T-helper 1 cell (primary cell): ENCODE measurements around the gene PRRT3.
"Not testable (repeated sequence)": the region's sequence is repeated elsewhere in the genome, so short reads cannot be mapped to it uniquely, and the experiment has no call there.

ENCODE experiments used
- DNase-seq, 5 donors: peaks; one replicate each; pipeline ENCODE4 v3.0.0-alpha.2; 2012 to 2020

PRRT3 gene

GRCh38 chr3:9917820-9918219 is 34.4 kb downstream of the PRRT3 start:
- no peak for DNase-seq

DNA sequence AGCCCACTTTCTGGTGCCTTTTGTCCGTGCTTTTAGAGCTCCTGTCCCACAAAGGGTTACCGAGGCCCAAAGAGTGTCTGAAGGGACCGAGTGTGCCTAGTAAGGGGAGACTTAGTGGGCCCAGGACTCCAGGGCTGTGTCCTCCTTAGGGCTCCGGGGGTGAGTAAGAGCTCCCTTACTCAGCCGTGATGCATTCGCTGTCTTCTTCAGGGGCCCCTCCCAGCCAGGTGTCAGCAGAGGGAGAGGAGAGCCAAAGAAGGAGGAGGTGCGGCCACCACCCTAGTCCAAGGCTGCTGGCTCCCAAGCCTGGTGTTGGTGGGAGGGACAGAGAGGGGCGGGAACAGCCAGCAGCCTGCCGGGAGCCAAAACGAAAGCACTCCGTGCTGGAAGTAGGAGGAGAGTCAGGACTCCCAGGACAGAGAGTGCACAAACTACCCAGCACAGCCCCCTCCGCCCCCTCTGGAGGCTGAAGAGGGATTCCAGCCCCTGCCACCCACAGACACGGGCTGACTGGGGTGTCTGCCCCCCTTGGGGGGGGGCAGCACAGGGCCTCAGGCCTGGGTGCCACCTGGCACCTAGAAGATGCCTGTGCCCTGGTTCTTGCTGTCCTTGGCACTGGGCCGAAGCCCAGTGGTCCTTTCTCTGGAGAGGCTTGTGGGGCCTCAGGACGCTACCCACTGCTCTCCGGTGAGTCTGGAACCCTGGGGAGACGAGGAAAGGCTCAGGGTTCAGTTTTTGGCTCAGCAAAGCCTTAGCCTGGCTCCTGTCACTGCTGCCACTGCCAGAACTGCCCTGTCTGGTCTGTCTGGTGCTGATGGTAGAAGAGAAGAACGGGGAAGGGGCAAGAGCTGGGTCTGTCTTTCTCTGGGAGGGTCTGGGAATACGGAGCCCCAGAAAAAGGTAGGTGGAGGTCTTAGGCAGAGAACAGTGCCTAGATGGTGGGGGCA is 35.2 kb downstream of the PRRT3 start, which contains the start of gene IL17RC:
Gene IL17RC (plus strand): TSS at position 365 of the 947 bp plus-strand sequence. CDS start 218 bp downstream, at position 583.
- peak in 1 of 5 donors; percentile 7 for DNase-seq

DNA sequence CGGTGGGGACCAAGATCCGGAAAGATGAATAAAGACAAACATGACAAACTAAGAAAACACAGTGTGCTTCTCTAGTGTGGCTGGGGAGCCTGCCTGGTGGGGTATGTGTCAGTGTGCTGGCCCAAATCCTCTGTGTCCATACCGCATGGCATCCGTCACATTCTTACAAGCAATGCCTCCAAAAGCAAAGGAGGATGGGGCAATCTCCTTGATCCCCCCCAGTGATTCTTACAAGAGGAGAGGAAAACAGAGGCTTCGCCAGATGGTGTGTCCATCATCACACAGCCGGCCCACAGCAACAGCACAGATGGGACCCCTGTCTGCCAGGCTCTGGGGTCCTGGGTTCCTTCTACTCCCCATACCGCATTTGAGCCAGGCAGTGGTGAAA is 35.9 kb downstream of the PRRT3 start:
- no peak for DNase-seq

- peak in 1 of 5 donors; percentile 35 for DNase-seq
These were observed 36.7 kb downstream of the PRRT3 start for GRCh38 chr3:9915254-9916141.

GRCh38 chr3:9914559-9915253 is 37.5 kb downstream of the PRRT3 start:
- DNase-seq, result no peak

GRCh38 chr3:9914011-9914410 is 38.2 kb downstream of the PRRT3 start:
- DNase-seq, result no peak

- DNase-seq, result no peak
These were observed 38.6 kb downstream of the PRRT3 start for GRCh38 chr3:9913601-9914000.

DNA sequence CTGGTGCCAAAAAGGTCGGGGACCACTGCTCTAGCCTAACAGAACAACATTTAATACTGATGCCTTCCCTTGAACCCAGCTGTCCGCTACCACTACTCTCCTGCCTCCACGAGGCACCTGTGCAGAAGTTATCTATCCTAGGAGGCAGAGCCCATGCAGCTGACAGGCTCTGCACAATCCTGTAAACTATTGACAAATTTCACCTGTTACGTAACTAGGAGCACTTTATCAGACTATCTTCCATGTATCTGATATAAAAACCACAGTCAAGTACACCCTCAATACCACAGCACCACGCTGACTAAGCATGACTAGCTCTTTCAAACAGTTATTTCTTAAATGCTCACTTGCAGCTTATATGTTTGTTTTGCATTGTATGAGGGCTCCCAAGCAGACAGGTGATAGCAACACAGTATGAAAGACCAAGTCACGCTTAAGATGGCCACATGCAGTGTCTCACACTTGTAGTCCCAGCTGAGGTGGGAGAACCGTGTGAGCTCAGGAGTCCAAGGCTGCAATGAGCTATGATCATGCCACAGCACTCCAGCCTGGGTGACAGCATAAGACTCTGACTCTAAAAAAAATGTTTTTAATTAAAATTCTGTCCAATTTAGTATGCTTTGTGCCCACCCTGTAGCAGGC is 39.8 kb downstream of the PRRT3 start:
- DNase-seq, result peak in 1 of 5 donors; percentile 9

- no peak for DNase-seq
These were observed 40.3 kb downstream of the PRRT3 start for GRCh38 chr3:9911863-9912262.

DNA sequence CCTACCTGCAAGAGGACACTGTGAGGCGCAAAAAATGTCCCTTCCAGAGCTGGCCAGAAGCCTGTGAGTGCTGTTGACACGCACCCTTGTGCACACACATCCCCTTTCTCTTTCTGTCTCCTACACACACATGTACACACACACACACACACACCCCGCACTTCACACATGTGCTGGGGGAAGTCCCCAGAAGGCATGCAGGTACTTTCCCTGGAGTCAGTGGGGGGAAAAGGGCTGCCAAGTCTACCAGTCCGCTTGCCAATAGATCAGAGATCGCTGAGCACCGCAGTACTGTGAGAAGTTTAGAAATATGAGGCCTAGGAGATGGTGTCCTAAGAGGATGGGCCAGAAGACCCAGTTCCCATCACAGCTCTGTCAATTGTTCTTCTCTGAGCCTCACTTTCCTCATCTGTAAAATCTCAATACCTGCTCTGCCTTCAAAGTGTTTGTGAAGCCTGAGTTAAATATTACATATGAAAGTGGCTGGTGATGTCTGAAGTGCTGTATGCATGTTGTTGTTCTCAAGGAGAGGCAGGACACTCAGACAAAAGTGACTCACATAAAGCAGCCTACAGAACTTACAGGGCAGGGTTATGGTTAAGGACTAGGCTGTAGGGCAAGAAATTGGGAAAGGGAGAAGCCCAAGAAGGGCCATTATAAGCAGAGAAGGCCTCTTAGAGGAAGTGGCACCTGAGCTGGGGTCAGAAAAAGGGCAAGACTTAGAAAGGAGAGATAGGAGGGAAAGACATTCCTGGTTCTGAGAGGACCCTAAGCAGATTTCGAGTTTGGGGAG is 42.8 kb downstream of the PRRT3 start:
- DNase-seq, result no peak

DNA sequence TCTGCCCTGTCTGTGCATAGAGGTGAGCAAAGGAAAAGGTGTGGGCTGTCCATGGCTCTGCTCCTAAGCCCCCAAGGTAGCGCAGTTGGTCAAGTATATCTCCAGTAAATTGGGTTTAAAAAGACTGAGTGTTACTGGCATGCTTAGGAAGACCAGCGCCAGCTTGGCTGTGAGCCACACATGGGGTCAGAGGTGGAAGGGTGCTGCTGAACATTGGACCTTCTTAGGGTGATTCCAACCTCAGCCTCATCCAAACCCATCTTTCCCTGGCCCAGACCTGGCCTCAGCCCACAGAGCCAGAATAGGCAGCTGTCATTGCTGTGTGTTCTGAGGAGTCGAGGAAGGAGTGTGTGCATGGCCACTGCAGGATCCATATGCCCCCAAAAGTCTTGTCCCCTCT is 43.9 kb downstream of the PRRT3 start:
- DNase-seq, result no peak

DNA sequence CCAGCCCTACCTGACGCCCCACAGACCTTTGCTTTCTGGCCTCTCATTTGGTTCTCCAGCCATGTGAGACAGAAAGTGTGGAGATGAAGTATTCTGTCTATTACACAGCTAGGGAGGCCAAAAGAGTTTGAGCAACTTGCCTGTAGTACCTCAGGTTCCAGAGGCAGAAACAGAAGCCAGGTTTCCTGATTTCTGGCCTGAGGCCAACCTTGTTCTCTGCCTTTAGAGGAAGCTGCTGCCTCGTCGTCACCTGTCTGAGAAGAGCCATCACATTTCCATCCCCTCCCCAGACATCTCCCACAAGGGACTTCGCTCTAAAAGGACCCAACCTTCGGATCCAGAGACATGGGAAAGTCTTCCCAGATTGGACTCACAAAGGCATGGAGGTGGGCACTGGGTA is 45.7 kb downstream of the PRRT3 start:
- DNase-seq, result no peak

- DNase-seq, result no peak
These were observed 48.3 kb downstream of the PRRT3 start for GRCh38 chr3:9903904-9904303.

DNA sequence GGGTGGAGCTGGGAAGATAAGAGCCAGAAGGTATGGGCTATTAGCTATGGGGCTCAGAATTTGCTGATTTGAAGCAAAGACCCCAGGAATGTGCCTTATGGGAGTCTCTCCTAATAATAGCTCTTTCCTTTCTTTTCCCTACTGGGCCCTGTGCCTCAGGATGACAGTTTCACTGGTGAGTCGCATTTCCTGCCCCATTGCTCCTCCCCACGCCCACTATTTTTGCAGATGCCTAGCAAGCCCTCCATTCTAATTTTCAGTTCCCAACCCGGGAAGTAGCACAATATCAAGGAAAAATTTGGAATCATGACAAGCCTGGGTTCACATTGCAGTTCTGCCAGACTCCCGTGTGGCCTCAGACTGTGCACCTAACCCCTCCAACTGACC is 49.0 kb downstream of the PRRT3 start:
- DNase-seq, result no peak

- DNase-seq, result no peak
These were observed 49.6 kb downstream of the PRRT3 start, which contains the start of gene IL17RE for GRCh38 chr3:9902372-9903237. IL17RE (plus strand) TSS chr3:9902848; CDS start chr3:9902933, 85 bp downstream.

- DNase-seq, result peak in 1 of 5 donors; percentile 34
These were observed 50.2 kb downstream of the PRRT3 start for GRCh38 chr3:9901967-9902366.

DNA sequence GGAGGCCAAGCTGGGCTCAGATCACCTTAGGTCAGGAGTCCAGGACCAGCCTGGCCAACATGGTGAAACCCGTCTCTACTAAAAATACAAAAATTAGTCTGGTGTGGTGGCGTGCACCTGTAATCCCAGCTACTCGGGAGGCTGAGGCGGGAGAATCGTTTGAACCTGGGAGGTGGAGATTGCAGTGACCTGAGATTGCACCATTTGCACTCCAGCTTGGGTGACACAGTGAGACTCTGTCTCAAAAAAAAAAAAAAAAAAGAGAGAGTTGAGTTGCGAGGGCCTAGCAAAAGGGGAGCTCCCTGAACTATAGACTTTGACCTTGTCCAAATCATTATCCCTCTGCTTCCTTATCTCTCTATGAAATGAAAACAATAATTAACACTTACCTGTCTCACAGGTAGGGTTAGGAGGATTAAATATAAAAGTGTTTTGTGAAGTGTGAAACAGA is 51.2 kb downstream of the PRRT3 start:
- DNase-seq, result not testable (repeated sequence)

GRCh38 chr3:9899289-9899791 is 52.9 kb downstream of the PRRT3 start:
- no peak for DNase-seq

DNA sequence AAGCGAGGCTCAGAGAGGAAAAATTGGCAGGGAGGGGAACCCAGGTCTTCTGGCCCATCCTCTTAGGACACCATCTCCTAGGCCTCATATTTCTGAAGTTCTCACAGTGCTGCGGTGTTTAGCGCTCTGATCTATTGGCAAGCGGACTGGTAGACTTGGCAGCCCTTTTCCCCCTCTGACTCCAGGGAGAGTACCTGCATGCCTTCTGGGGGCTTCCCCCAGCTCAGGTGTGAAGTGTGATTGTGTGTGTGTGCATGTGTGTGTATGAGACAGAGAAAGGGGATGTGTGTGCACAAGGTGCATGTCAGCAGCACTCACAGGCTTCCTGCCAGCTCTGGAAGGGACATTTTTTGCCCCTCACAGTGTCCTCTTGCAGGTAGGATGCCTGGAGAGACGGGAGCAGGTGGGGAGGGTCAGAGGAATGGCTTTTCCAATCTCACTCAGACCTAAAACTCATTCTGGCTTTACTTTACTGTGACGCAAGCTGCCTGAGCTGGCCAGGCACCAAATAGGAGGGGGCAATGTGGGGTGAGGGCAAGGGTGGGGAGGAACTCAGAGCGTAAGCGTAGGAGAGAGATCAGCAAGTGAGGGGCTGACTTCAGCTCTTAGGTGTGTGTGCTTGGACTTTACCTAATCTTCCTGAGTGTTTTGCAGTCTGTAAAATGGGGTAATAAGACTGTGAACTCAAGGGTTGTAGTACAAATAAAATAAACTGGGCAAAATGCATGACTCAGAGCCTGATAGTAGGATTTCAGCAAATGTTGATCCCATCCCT is 53.6 kb downstream of the PRRT3 start:
- DNase-seq, result no peak
